IMR-90 (cell line): ENCODE results near the gene SDCCAG8.

ENCODE experiments used
- RAD21 ChIP-seq: IDR thresholded peaks from 2 replicates; pipeline ENCODE4 v1.6.1; 2012; ENCODE audit warnings: low read length, improper control_type of control experiment
- TF ChIP-seq, protein P1 (sequence below): conservative IDR thresholded peaks from 2 replicates; pipeline ENCODE4 v1.5.1; 2012; ENCODE audit warnings: mild to moderate bottlenecking, low read depth, low read length, improper control_type of control experiment
- TF ChIP-seq, protein P2 (sequence below): fragments of 150-350 bp; IDR thresholded peaks from 2 replicates; pipeline ENCODE4 v1.6.1; 2017; ENCODE audit warnings: mild to moderate bottlenecking, antibody characterized with exemption, low read length, low read depth

DNA sequence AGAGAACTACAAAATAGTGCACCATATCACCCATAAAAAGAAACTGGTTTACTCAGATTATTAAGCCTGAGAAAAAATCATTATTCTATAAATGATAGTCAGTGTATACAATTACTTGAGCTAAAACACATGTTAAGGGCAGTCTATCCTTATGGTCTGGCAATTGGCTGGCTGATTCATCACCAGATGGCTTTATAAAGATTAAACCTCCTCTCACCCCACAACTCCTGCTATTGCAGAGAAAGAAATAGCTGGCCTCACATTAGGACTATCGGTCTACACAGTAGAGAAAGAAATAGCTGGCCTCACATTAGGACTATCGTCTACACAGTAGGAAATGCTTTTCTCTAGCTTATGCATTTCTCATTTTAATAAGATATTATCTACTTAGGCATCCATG lies 21.9 kb upstream of the SDCCAG8 start:
- TF ChIP-seq, protein P1, sequence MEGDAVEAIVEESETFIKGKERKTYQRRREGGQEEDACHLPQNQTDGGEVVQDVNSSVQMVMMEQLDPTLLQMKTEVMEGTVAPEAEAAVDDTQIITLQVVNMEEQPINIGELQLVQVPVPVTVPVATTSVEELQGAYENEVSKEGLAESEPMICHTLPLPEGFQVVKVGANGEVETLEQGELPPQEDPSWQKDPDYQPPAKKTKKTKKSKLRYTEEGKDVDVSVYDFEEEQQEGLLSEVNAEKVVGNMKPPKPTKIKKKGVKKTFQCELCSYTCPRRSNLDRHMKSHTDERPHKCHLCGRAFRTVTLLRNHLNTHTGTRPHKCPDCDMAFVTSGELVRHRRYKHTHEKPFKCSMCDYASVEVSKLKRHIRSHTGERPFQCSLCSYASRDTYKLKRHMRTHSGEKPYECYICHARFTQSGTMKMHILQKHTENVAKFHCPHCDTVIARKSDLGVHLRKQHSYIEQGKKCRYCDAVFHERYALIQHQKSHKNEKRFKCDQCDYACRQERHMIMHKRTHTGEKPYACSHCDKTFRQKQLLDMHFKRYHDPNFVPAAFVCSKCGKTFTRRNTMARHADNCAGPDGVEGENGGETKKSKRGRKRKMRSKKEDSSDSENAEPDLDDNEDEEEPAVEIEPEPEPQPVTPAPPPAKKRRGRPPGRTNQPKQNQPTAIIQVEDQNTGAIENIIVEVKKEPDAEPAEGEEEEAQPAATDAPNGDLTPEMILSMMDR = no peak
- TF ChIP-seq RAD21 = no peak
- TF ChIP-seq, protein P2, sequence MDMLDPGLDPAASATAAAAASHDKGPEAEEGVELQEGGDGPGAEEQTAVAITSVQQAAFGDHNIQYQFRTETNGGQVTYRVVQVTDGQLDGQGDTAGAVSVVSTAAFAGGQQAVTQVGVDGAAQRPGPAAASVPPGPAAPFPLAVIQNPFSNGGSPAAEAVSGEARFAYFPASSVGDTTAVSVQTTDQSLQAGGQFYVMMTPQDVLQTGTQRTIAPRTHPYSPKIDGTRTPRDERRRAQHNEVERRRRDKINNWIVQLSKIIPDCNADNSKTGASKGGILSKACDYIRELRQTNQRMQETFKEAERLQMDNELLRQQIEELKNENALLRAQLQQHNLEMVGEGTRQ = no peak
